ENCODE measurements around the gene ZBTB20.
"Not testable (repeated sequence)": the region's sequence is repeated elsewhere in the genome, so short reads cannot be mapped to it uniquely, and the experiment has no call there.

Gene ZBTB20

GRCh38 chr3:114685161-114685560 lies 461.9 kb downstream of the ZBTB20 start:
- H3K4me3 ChIP-seq (ENCODE audit: low read depth, low read length), result no peak overlapping the region
- no peak for TF ChIP-seq CTCF (IDR thresholded peaks at IDR 0.05; ENCODE audit: low read depth, low read length, missing control alignments)
- DNase-seq (ENCODE audit: low read depth), result no peak

- no peak for TF ChIP-seq CTCF (IDR thresholded peaks at IDR 0.05; ENCODE audit: low read depth, low read length, missing control alignments)
- H3K4me3 ChIP-seq (ENCODE audit: low read depth, low read length), result no peak overlapping the region
- DNase-seq (ENCODE audit: low read depth), result no peak
Observed at GRCh38 chr3:114680299-114680698, 466.8 kb downstream of the ZBTB20 start.

GRCh38 chr3:114679773-114680172 lies 467.3 kb downstream of the ZBTB20 start:
- not testable (repeated sequence) for DNase-seq (ENCODE audit: low read depth); H3K4me3 ChIP-seq (ENCODE audit: low read depth, low read length)

- no peak for DNase-seq (ENCODE audit: low read depth)
- no peak overlapping the region for H3K4me3 ChIP-seq (ENCODE audit: low read depth, low read length)
- TF ChIP-seq CTCF (IDR thresholded peaks at IDR 0.05; ENCODE audit: low read depth, low read length, missing control alignments), result no peak
Observed at GRCh38 chr3:114675104-114675503, 472.0 kb downstream of the ZBTB20 start.

- TF ChIP-seq CTCF (IDR thresholded peaks at IDR 0.05; ENCODE audit: low read depth, low read length, missing control alignments), result no peak
- no peak overlapping the region for H3K4me3 ChIP-seq (ENCODE audit: low read depth, low read length)
- DNase-seq (ENCODE audit: low read depth), result no peak
Observed at GRCh38 chr3:114674036-114674435, 473.1 kb downstream of the ZBTB20 start.

GRCh38 chr3:114673481-114673880 lies 473.6 kb downstream of the ZBTB20 start:
- TF ChIP-seq CTCF (IDR thresholded peaks at IDR 0.05; ENCODE audit: low read depth, low read length, missing control alignments), result no peak

GRCh38 chr3:114672692-114673447 lies 474.2 kb downstream of the ZBTB20 start:
- no peak for DNase-seq (ENCODE audit: low read depth)
- no peak overlapping the region for H3K4me3 ChIP-seq (ENCODE audit: low read depth, low read length)

More at GRCh38 chr3:114673481-114673880, 473.6 kb downstream of the ZBTB20 start:
- DNase-seq (ENCODE audit: low read depth), result no peak
- H3K4me3 ChIP-seq (ENCODE audit: low read depth, low read length), result no peak overlapping the region

More at GRCh38 chr3:114672692-114673447, 474.2 kb downstream of the ZBTB20 start:
- no peak for TF ChIP-seq CTCF (IDR thresholded peaks at IDR 0.05; ENCODE audit: low read depth, low read length, missing control alignments)

Data from GM12864 (cell line).